HG03442 (cell line): ENCODE data around the gene MED25.
"Not testable (repeated sequence)": the region's sequence is repeated elsewhere in the genome, so short reads cannot be mapped to it uniquely, and the experiment has no call there.

ENCODE experiments used
- ATAC-seq: cut with Tn5 transposase; IDR thresholded peaks from one replicate; pipeline ENCODE4 v1.9.1; 2021; ENCODE audit warnings: mild to moderate bottlenecking, moderate library complexity; ENCODE audit not compliant: unreplicated experiment

The MED25 gene

GRCh38 chr19:49814010-49814409, 4.1 kb upstream of the MED25 start:
- no peak for ATAC-seq

GRCh38 chr19:49816590-49816989, 1.5 kb upstream of the MED25 start:
- no peak for ATAC-seq

GRCh38 chr19:49818649-49819370, 721 bp downstream of the MED25 start:
- no peak for ATAC-seq

- not testable (repeated sequence) for ATAC-seq
Observed at GRCh38 chr19:49819452-49820115, 1.5 kb downstream of the MED25 start.

GRCh38 chr19:49820125-49820524, 2.0 kb downstream of the MED25 start:
- ATAC-seq, result no peak

- ATAC-seq, result no peak
Observed at GRCh38 chr19:49823472-49823871, 5.4 kb downstream of the MED25 start.

- no peak for ATAC-seq
Observed at GRCh38 chr19:49824662-49825061, 6.6 kb downstream of the MED25 start.

GRCh38 chr19:49827034-49827433, 8.9 kb downstream of the MED25 start:
- no peak for ATAC-seq

GRCh38 chr19:49829200-49829599, 11.1 kb downstream of the MED25 start:
- no peak for ATAC-seq

- ATAC-seq, result no peak
Observed at GRCh38 chr19:49829721-49830120, 11.6 kb downstream of the MED25 start.

- no peak for ATAC-seq
Observed at GRCh38 chr19:49830766-49831165, 12.7 kb downstream of the MED25 start.

- ATAC-seq, result no peak
Observed at GRCh38 chr19:49831592-49831991, 13.5 kb downstream of the MED25 start.

- no peak for ATAC-seq
Observed at GRCh38 chr19:49832556-49832955, 14.5 kb downstream of the MED25 start.

GRCh38 chr19:49833599-49833998, 15.5 kb downstream of the MED25 start:
- ATAC-seq, result no peak

- no peak for ATAC-seq
Observed at GRCh38 chr19:49835562-49835961, 17.5 kb downstream of the MED25 start.

- no peak for ATAC-seq
Observed at GRCh38 chr19:49836176-49837008, 18.3 kb downstream of the MED25 start.

- no peak for ATAC-seq
Observed at GRCh38 chr19:49837009-49837310, 18.9 kb downstream of the MED25 start.

- no peak for ATAC-seq
Observed at GRCh38 chr19:49837425-49837824, 19.3 kb downstream of the MED25 start.

GRCh38 chr19:49838885-49839588, 20.9 kb downstream of the MED25 start:
- ATAC-seq, result no peak

GRCh38 chr19:49839713-49840112, 21.6 kb downstream of the MED25 start:
- no peak for ATAC-seq

- ATAC-seq, result no peak
Observed at GRCh38 chr19:49840321-49840720, 22.2 kb downstream of the MED25 start.
